ENCODE results near the gene ACAP3.

The ACAP3 gene

DNA sequence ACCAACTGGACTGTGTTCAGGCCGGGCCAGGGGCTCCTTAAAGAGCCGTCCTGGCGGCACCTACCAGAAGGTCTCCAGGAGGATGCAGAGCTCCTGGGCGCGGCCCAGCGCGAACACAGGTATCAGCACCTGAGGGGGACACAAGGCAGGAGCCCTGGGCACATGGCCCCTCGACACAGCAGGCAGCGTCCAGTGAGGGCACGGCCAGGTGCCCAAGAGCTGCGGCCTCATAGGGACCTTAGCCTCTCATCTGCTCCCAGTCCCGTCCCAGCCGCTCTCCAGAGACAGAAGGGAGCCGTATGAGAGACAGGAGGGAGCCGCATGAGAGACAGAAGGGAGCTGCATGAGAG, 6.5 kb upstream of the ACAP3 start:
- no peak for DNase-seq (ENCODE audit: low spot score)

DNA sequence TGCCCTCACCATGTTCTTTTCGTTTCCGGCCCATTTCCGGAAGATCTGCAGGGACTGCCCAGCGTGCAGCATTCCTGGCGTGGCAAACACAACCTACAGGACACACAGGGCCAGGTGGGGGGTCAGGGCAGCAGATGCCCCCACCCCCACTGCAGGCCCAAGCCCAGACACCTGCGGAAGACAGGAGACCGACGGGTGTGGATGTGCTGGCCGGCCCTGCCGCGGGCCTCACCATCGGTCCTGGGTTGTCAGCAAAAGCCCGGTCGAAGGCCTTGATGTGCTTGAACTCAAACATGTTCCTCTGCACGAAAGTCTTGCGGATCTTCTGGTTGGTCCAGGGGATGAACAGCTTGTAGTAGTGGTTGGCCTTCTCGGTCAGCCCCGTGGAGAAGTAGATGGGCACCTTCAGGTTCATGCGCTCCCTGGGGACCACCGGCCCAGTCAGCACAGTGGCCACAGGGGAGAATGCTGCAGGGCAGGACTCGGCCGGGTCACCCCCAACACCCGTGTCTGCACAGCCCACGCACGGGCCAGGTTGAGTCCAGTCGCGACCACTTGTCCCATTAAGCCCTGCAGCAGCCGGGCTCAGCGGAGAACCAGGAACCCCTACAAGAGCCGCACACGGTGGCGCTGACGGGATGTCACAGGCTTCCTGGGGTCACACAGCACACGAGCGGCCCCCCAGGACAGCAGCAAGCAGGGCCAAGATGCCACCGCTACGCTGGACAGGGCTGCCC, 5.9 kb upstream of the ACAP3 start:
- no peak for DNase-seq (ENCODE audit: low spot score)

DNA sequence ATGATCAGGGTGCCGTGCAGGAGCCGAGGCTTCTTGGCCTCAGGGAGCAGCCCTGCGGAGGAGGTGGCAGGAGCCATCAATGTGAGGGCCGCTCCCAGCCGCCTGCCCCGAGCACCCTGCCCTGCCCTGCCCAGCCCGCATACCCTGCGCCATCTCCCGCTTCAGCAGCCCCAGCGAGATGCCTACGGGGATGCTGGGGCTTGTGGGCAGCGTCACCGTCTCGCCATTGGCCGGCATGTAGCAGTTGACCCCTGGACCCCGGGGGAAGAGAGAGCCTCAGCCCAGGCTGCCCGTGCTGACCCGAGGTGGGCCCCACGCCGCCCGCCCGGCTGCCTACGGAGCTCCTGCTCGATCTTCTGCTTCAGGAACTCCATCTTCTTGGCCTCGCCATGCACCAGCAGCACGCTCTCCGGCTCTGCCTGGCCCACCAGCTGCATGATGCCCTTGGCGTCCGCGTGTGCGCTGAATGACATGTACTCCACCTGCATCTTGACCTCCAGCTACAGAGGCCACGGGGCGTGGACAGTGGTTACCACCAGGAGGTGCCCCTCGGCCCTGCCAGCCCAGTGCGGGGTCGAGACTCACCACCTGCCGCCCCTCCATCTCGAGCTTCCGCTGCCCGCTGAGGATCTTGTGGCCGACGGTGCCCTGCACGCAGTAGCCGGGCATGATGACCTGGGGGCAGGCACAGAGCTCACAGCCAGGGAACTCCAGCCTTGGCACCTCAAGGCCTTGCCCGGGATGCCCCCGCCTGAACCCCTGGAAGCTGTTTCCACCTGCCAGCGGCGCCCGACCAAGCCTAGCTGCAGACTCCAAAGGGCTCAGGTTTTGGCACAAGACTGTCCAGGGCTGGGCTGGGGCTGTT, 5.0 kb upstream of the ACAP3 start:
- no peak for DNase-seq (ENCODE audit: low spot score)

DNA sequence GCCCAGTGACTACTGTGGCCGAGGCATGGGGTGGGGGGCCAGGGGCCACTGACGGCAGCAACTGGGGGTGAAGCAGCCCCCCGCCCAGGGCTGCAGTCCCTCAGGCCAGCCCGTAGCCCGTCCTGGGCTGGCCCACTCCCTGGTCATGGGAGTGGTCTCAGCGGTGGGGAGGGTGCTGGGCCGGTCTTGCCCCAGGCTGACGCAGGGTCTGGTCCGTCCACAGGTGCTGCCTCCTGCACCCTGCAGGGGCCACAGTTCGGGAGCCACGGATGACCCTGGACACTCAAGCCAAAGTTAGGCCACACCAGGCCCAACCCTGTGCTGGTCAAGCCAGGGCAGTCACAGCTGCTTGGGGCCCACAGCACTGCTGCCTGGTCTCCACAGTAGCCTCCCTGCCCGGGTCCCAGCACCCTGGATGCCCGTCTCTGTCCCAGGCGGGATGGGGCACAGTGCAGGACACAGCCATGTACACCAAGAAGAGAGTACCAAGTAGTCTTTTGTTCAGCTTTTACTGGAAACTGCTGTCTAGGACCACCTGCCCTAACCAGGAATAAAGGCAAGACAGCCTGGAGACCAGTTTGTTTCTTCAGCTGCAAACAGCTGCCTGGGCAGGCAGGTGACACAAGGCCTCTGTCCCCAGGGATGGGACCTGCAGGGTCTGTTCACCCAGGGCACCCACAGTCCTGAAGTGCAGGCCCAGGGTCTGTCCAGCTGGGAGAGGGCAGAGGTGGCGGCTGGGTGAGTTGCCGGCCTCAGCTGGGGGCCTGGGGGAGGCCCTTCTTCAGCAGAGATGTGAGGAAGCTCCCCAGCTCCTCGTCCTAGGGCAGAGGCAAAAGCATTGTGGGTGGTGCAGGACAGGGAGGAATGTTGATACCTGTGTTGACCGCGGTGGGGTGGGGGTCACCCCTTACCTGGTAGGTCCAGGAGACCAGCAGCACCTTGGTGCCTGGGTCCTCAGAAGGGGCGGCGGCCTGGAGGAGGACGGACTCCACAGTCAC, 3.7 kb upstream of the ACAP3 start:
- no peak for DNase-seq (ENCODE audit: low spot score)

DNA sequence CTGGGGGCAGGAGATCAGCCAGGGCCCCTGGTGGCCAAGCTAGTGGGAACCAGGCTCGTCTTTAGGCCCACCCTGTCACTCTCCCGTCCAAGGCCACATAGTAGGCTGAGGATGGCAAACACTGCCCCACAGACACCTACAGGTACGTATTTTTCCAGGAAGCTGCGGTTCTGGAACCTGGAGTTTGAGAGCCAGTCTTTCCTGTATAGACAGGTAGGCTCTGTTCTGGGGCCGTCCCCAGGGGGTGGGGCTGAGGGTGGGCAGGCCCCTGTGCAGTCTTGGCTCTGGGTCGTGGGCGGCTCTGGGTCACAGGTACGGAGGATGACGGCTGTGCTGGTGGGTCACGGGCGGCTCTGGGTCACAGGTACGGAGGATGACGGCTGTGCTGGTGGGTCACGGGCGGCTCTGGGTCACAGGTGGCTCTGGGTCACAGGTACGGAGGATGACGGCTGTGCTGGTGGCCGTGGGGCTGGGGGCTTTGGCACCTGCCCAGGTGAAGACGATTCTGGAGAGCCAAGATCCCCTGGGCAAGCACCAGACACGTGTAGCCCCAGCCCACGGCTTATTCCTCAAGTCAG, 2.8 kb upstream of the ACAP3 start:
- DNase-seq (ENCODE audit: low spot score), result no peak

DNA sequence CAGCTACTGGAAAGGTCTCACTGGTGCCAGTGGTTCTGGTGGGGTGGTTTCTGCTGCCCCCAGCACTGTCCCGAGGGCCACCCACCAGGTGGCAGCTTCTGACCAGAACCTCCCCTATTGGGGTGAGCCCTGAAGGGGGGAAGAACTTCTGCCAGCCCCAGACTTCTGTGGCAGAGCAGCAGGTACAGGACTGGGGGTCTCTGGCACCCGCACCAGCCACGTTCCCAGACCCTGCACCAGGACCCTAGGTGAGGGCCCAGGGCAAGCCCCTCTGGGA, 2.3 kb upstream of the ACAP3 start:
- DNase-seq (ENCODE audit: low spot score), result no peak

DNA sequence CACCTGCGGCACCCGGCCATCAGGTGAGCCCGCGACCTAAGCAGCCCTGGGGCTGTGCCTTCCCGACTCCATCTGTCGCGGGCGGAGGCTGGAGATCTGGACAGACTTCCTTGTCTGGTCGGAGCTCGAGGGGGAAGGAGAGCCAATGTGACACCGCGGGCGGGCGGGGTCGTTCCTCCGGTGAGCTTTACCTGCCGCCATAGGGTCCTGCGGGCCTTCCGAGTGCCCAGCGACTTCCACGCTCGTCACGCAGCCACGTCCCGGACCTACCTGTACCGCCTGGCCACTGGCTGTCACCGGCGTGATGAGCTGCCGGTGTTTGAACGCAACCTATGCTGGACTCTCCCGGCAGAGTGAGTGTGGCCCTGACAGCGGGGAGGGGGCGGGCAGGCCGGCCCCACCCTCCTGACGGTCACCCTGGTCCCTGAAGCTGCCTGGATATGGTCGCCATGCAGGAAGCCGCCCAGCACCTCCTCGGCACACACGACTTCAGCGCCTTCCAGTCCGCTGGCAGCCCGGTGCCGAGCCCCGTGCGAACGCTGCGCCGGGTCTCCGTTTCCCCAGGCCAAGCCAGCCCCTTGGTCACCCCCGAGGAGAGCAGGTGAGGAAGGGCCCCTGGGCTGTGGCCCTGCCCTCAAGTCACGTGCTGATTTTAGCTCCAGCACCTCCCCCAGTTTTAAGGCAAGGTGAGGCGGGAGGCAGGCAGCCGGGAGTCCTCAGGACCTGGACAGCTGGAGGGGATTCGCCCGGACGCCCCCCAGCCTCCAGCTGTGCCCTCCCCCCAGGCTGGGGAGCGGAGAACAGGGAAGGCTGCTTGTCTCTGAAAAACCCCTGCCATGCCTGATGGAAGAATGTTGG, 1.8 kb upstream of the ACAP3 start:
- DNase-seq (ENCODE audit: low spot score), result no peak

DNA sequence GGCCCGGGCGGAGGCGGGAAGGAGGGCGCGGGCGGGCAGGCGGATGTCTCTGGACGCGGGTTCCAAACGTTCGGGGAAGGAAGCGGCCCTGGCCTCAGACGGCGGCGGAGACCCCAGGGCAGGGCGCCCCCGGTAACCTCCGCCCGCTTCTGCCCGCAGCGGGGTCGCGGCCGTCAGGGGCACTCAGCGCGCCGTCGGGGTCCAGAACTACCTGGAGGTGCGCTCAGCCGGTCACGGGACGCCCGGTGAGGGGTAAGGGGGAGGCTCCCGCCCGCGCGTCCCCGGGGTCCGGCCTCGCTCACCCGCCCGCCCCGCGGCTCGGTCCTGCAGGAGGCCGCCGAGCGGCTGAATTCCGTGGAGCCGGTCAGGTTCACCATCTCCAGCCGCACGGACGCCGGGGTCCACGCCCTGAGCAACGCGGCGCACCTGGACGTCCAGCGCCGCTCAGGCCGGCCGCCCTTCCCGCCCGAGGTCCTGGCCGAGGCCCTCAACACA, 1.1 kb upstream of the ACAP3 start:
- no peak for DNase-seq (ENCODE audit: low spot score)

DNA sequence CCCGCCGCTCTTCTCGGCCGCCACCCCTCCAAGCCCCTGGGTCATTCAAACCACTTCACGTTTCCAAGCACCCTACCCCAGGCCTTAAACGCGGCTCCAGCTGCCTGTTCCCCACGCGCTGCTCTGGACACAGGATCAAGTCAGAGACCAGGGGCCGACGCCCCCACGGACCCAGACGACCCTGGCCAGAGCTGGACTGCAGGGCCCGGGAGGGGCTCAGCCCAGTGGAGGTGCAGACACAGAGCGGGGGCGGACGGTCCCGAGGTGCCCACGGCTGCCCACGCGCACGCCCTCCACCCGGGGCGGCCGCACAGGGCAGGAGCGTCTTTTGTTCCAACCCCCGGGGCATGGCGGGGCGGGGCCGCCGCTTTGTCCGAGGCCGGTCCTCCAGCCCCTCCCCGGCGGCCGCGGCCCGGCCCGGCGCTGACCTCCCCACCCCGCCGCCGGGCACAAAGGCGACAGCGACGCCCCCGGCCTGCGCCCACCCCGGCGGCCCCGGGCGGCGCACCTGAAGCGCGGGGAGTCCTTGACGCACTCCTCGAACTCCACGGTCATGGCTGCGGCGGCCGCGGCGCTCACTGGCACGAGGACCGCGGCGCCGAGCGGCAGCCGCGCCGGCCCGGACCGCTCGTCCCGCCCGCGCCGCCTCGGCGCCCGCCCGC, 338 bp downstream of the ACAP3 start:
- DNase-seq (ENCODE audit: low spot score), result no peak

DNA sequence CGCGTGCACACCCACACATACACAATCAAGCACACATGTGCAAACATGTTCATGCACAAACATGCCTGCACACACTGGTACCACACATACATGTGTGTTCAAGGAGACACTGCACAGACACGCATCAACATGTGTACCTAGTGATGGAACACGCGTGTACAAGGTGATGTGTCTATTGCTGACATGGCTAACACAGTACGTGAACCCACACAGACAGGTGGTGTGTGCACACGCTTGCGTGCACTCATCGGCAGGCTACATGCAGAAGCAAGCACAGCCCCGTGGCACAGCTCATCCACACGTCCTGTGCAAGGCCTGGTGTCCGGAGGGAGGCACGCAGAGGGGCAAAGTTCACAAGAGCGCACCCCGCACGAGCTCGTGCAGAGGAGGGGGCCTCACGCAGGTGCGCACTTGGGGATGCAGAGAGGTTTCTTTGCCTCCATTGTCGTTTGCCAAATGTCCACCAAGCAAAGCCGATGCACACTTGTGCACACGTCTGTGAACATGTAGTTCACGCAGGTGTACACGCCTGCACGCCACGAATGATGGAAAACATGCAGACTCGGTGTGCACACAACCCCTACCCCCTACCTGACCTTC, 969 bp downstream of the ACAP3 start:
- DNase-seq (ENCODE audit: low spot score), result no peak

DNA sequence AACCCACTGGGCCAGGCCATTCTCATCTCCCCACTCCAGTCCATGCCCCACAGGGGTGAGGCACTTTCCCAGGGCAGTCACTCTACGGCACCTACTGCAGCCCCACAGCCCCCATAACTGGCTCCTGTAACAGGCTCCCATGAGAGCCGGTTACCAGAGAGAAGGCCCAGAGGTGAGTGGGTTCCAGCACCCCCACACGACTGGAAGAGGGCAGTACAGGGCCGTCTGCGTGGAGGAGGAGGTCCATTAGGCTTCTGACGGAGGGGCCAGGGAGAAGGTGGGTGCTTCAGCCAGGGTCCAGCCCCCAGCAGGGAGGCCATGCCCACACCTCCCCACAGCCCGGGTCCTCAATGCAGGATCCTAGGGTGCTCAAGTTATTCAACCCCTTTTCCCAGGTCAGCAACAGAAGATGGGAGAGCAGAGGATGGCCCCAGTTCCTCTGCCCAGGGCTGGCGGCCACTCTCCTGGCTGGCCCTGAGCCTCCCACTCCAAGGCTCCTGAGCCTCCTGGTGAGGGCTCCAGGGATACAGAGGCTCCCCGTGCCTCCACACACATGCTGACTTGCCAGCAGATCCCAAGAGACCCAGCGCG, 1.6 kb downstream of the ACAP3 start:
- no peak for DNase-seq (ENCODE audit: low spot score)

DNA sequence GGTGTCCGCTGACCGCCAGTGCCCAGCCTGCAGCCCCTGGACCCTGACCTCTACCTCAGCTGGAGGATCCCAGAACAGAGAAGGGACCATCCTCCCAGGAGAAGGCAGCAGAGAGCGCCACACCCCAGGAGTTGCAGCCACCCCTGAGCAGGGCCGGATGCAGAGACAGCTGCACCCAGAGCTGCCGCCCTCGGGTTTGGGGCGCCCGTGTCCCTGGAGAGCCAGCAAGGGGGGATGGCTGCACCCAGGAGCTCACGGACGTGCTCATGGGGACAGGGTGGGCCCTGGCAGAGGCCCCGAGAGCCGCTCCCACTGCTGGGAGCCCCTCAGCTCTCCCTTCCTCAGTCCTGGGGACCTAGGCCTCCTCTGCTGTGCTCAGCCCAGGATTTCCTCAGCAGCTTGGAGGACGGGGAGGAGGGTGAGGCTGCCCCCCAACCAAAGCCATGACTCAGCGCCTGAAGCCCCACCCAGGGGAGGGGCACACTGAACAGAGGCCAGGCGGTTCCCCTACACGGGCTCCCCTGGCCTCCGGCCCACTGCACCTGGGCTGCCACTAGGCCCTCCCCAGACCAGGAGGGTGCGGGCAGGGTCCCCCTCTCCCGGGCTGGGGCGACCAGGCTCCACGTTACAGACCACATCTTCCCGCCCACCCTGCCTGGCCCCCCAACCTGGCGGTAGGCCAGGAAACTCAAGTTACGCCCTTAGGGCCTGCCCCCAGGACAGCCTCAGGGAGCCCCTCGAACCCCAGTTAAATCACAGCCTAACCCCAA, 2.2 kb downstream of the ACAP3 start:
- peak; percentile 78 for DNase-seq (ENCODE audit: low spot score)

DNA sequence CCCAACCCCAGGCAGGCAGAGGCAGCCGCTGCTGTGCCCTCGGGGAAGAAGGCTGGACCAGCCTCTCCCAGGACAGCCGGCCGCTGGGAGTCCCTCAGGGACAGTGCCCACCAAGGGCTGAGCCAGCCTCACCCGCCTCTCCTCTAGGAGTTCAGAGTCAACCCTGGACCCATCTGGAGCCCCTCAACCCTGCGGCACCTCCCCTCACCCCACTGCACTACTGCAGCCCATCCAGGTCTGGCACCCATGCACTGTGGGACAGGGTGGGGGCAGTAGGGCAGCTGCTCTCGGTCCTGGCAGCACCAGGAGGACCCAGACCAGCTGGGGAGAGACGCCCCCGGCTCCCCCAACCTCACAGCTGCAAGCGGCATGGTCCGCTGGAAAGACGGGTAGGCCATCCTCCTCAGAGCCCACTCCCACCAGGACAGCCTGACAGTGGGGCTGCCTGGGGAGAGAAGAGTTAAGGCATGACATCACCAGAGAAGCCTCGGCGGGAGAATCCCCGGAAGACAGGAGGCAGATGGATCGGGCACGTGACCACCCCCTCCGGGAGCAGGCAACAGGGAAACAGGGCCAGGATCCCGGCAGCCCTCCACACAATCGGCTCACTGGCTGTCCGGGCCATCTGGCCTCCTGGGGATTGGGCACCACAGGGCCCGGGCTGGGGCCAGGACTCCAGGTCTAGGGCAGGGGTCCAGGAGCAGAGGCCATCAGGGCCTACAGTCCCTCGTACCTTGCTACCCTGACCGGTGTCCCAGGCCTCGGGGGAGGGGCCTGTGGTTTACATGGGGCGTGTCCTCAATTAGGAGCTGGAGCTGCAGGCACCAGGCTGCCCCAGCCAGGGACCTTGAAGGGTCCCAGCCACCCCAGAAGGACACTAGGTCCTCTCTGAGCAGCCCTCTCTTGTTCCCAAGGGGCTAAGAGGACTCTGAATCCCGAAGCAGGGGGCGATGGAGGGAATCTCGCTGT, 3.1 kb downstream of the ACAP3 start:
- DNase-seq (ENCODE audit: low spot score), result no peak

DNA sequence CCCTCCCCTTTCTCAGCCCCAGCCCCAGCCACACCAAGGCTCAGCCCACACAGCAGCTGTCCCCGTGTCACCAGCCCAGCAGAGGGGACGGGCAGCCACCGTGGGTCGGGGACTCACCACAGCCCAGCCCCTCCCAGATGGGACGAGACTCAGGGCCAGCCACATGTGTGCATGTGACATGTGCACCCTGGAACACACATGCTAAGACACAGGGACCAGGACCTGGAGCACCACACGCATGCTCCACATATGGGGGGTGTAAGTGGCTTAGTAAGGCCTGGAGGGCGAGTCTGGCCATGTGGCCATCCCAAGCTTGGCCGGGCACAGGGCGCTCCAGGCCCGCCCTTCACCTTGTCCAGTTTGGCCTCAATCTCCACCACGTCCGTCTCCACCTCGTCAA, 4.0 kb downstream of the ACAP3 start:
- no peak for DNase-seq (ENCODE audit: low spot score)

DNA sequence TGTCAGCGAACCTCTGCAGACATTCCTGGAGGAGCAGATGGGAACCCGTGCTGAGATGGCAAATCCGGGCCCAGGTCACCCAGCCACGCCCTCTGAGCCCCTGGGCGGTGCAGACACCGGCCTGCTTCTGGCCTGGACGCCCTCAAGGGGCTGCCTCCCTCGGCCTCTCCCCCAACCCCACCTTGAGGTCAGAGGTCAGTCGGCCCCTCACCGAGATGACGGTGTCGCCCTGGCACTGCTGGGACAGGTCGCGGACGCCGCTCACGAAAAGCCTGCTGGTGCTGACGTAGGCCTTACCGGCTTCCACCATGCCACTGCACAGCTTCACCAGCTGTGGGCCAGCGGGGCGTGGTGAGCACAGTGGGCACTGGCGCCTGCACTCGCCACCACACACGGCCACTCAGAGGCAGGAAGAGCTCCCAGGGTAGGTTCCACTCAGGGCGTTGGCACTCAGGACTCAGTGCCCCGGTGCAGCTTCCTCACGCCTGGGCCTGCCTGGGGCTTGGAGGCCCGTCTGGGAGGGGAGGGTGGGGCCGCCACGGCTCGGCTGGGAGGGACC, 4.7 kb downstream of the ACAP3 start:
- no peak for DNase-seq (ENCODE audit: low spot score)

DNA sequence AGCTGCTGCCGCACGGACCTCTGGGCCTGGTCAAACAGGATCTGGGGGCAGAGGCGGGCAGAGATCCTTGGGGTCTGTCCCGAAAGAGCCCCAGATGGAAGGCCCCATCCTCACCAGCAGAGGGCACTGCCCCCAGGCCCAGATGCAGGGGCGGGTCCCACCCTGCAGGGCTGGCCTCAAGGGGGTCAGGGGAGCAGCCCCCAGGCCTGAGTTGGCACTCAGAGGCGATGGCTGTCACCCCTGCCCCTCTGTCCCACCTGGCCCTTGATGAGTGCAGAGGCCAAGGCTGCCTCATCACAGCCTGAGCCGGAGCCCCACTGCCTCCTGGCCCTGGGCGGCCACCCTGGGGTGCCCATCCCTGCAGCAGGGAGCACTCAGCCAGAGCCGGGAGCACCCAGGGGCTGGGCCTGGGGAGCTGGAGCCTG, 5.7 kb downstream of the ACAP3 start:
- no peak for DNase-seq (ENCODE audit: low spot score)

DNA sequence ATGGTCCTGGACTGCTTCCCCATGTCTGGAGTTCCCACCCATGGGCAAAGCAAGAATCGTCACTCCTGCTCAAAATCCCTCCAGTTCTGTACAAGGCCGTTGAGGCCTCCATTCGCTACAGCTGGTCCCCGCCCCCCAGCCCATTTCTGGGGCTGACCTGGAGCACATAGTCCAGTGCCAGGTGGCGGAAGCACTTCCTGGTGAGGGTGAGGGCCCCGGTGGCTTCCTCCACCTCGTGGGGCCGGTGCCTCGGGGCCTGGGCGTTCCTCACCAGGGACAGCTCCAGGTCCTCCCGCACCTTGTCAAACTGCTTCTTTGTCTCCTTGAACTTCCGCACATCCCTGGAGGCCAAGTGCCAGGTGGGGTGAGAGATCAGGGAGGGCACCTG, 7.4 kb downstream of the ACAP3 start:
- no peak for DNase-seq (ENCODE audit: low spot score)

Data from CD4-positive, alpha-beta T cell treated with Interleukin-2 at 100 ng/mL for 4 hours (primary cell).